Fibroblast of skin of left quadriceps (primary cell): ENCODE data around the gene CDYL2.
"Not testable (repeated sequence)": the region's sequence is repeated elsewhere in the genome, so short reads cannot be mapped to it uniquely, and the experiment has no call there.

Experiments used
- DNase-seq, 2 experiments: peaks; one replicate each; pipeline ENCODE4 v3.0.0-alpha.2; 2013; ENCODE audit warnings: low read depth in 2 of 2

The CDYL2 gene

GRCh38 chr16:80746231-80746630 lies 58.2 kb downstream of the CDYL2 start:
- no peak for DNase-seq

- no peak for DNase-seq
Observed at GRCh38 chr16:80744856-80745255, 59.5 kb downstream of the CDYL2 start.

GRCh38 chr16:80743772-80744171 lies 60.6 kb downstream of the CDYL2 start:
- DNase-seq: no peak

GRCh38 chr16:80743273-80743672 lies 61.1 kb downstream of the CDYL2 start:
- DNase-seq: no peak

DNA sequence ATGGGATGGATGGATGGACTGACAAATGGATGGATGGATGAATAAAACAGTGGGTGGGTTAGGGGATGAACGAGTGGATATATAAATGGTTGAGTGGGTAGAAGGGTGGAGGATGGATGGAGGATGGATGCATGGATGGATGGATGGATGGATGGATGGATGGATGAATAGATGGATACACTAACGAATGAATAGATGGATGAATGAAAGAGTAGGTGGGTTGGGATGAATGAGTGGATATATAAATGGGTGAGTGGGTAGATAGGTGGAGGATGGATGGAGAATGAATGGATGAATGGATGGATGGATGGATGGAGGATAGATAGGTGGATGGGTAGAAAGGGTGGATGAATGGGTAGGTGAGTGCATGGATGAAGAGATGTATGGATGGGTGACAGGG lies 62.1 kb downstream of the CDYL2 start:
- no peak for DNase-seq

- no peak for DNase-seq
Observed at GRCh38 chr16:80741724-80742123, 62.7 kb downstream of the CDYL2 start.

DNA sequence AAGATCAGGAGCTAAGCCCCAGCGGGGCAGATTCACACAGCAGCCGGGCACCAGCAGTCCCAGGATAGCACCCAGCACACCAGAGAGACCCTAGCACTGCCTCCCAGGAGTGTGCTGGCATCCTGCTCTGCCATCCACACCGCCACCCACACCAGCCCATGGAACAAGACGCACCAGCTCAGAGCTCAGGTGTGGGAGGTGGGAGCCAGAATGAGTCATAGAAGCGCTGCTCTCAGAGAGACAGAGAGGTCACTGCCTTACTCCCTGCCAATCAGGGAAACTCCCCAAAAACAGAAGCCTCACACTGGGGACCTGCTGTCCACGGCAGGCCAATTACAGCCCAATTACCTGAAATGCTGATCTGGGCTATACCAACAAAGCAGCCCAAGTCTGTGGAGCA lies 64.9 kb downstream of the CDYL2 start:
- DNase-seq: no peak

DNA sequence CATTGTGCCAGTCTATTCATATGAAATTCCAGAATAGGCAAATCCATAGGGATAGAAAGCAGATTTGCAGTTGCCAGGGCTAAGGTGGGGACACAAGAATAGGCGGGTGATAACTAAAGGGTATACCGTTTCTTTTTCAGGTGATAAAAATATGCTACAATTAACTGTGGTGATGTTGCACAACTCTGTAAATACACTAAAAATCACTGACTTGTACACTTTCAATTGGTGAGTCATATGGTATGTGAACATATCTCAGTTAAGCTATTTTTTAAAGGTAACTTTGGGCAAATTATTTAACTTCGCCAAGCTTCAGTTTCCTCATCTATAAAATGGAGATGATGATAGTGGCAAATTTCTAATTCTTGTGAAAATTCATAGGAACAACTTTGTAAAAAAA lies 65.9 kb downstream of the CDYL2 start:
- DNase-seq: no peak

DNA sequence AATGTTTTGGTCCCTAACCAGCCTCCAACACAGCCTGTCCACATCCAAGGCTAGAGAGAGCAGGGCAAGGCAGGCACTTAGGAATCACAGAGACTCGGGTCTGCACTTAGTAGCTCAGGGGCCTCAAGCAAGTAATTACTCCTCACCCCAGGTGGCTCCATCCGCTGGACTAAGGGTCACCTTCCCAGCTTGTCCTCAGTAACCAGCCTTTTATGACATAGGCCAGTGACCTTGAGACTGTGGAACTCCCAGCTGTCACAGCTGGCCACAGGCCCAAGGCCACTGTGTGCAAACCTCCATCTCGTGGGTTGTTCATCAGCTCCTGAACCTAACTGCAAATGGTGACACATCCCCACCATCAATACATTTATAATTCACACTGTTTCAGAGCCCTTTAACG lies 68.6 kb downstream of the CDYL2 start:
- DNase-seq: no peak

DNA sequence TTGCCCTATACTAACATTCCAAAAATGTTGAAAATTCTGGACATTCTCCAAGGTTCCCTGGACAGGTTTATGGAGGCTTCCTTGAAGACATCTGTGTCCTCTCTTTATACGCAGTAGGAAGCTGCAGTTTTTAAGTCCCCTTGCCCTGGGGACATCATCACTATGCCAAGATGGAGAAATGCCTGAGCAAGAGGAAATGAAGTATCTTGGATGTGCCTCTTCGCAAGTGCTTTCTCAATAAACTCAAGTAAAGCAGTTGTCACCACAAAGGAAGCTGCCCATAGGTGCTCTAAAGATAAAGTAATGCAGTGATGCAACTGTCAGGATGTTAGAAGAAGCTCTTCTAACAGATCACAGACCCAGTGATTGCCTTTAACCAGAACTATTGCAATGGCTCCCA lies 71.0 kb downstream of the CDYL2 start:
- no peak for DNase-seq

GRCh38 chr16:80731915-80732314 lies 72.5 kb downstream of the CDYL2 start:
- no peak for DNase-seq

GRCh38 chr16:80727066-80727763 lies 77.2 kb downstream of the CDYL2 start:
- not testable (repeated sequence) for DNase-seq

DNA sequence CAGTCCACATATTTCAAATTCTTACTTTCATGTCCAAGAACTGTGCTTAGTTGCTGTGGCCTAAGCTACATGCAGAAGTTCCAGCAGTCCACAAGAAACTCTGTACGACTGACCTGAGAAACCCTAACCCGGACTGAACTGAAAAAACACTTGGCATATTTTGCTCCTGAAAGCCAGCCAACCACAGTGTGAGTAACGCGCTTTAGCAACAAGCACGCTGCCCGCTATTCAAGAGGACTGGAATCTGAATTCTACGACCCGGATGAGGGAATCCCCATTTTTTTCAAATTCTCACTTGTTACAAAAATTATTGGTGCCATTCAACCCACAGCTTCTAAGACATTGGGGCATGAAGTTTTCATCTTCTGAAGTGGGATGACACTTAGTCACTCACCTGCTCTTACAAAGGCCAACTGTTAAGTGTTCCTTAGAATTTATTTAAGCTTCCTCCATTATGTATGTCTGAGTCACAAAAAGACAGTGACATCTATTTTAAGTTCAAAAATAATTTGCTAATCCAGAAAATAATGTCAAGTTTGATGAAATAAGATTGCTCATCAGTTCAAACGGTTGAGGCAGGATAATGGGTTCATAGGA lies 78.7 kb downstream of the CDYL2 start:
- DNase-seq: no peak

DNA sequence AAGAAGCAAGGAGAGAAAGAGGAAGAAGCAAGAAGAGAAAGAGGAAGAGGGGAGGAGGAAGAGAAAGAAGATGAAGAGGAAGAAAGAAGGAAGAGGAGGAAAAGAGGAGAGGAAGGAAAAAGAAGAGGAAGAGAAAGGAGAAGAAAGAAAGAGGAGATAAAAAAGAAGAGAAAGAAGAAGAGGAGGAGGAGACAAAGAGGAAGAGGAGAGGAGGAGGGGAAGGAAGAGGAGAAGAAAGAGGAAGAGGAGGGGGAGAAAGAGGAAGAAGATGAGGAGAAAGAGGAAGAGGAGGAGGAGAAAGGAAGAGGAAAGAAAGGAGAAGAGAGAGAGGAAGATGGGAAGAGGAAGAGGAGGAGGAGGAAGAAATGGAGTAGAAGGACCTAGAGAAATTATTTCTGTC lies 80.4 kb downstream of the CDYL2 start:
- DNase-seq: no peak

DNA sequence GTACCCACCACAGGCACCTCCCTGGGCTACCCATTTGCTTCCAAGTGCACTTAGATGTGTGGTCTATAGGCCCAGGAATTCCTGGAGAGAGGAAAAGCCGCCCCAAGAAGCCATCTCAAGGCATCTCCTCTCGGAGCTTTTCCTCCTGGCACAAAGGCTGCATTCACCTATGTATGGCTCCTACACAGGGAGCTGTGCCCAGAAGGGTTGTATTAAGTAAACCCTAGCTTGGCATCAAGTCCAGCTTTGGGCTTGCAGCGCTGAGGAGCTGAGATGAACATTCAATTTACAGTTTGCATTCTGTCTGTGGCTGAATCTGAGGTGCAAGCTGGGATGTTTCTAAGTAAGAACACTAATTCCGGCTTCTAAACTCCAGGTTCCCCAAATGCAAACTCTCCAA lies 81.3 kb downstream of the CDYL2 start:
- DNase-seq: no peak

- peak; percentile 12 to 23 for DNase-seq
Observed at GRCh38 chr16:80720804-80721371, 83.5 kb downstream of the CDYL2 start.

GRCh38 chr16:80719573-80719972 lies 84.8 kb downstream of the CDYL2 start:
- no peak for DNase-seq

DNA sequence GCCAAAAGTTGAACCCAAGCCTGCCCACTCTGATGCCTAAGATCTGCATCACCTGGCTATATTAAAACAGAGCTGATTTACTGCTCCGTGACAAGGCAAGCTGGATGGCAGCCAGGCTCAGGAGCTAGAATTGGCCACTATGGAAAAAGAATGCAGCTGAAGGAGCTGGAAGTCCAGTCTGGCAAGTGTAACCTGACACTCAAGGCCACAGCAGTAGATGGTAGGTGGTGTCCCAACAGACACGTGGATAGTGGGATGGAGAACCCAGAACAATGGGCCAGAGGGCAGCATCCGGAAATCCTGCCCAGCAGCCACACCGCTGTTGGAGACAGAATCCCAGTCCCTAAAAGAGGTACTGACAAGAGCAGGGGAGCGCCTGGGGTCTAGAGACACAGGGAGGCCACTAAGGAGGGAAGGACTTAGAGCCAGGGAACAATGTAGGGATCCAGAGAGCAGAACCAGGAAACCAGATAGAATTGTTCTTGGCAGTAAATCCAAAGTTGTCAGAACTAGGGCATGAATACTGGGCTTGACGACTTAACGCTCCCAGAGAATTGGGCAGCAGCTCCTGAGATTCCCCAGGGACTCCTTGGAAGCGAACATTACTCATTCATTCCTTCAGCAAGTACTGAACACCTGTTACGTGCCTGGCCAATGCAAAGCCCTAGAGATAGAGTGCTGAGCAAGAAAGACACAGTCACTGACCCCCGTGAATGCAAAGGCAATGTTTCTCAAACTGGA lies 85.7 kb downstream of the CDYL2 start:
- DNase-seq: no peak

- DNase-seq: no peak
Observed at GRCh38 chr16:80717611-80718010, 86.8 kb downstream of the CDYL2 start.

- DNase-seq: no peak
Observed at GRCh38 chr16:80716564-80717139, 87.7 kb downstream of the CDYL2 start.

- DNase-seq: no peak
Observed at GRCh38 chr16:80711406-80711805, 93.0 kb downstream of the CDYL2 start.

DNA sequence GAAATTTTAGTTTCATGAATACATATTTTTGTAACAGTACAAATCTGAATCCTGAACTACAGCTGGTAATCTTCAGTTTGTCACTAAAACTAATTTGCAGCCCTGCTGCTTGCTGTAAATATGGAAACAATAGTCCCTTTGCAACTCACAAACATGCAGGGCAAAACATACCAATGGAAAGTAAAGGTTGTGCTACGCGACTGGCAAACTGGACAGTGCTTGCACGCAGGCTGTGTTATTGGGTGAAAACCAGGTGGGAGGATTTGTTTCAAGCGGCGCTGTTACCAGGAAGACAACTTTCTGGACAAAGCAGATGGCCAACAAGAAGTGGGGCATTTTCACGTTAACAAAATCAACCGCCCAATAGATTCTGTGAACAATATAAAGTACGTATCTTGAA lies 93.5 kb downstream of the CDYL2 start:
- no peak for DNase-seq
